GM12878 (cell line): ENCODE results near the gene MBOAT7. TPM values are rescaled to one million over a fixed set of nuclear protein-coding genes. Genes with fewer than 3 reads are reported as not detected.
A peak's percentile ranks its signal among the peaks of the same experiment; 100 is the strongest.

Experiments
- BCL3 ChIP-seq: IDR thresholded peaks from 2 replicates; pipeline ENCODE4 v1.6.1; 2011; ENCODE audit warnings: borderline replicate concordance, low read depth, mild to moderate bottlenecking, moderate library complexity, low read length; ENCODE audit not compliant: insufficient read depth, poor library complexity, severe bottlenecking
- BHLHE40 ChIP-seq, 2 experiments: fragments of 450-650 bp in 1 of 2; IDR thresholded peaks; 2 replicates each; pipeline ENCODE4 v1.6.1; 2011 to 2017; ENCODE audit warnings: low read depth in 2 of 2, borderline replicate concordance in 1 of 2, improper control_type of control experiment in 1 of 2, low read length in 1 of 2, mild to moderate bottlenecking in 1 of 2
- CTCF ChIP-seq, 3 experiments: IDR thresholded peaks in 2 of 3; conservative IDR thresholded peaks in 1 of 3; 2 replicates each; pipeline ENCODE4 v1.5.1; 2011; ENCODE audit warnings: low read depth in 3 of 3, low read length in 3 of 3, mild to moderate bottlenecking in 3 of 3, control low read depth in 2 of 3, moderate library complexity in 2 of 3, inconsistent platforms in 1 of 3, mixed read lengths in 1 of 3; ENCODE audit not compliant: control insufficient read depth in 2 of 3, insufficient read depth in 1 of 3; ENCODE audit errors: extremely low read depth in 1 of 3
- DPF2 ChIP-seq: fragments of 450-650 bp; IDR thresholded peaks from 2 replicates; pipeline ENCODE4 v1.6.1; 2017; ENCODE audit warnings: mild to moderate bottlenecking
- KAT2A ChIP-seq: conservative IDR thresholded peaks from 2 replicates; pipeline ENCODE4 v1.6.1; 2011; ENCODE audit warnings: low read depth, low read length; ENCODE audit not compliant: control insufficient read depth
- MLLT1 ChIP-seq: fragments of 450-650 bp; IDR thresholded peaks from 2 replicates; pipeline ENCODE4 v1.6.1; 2016; ENCODE audit warnings: mild to moderate bottlenecking
- MTA3 ChIP-seq: IDR thresholded peaks from 2 replicates; pipeline ENCODE4 v1.6.1; 2012; ENCODE audit warnings: low read length, inconsistent platforms, borderline replicate concordance
- POLR2A ChIP-seq: IDR thresholded peaks from 2 replicates; pipeline ENCODE4 v1.6.1; 2011; ENCODE audit warnings: low read depth, mild to moderate bottlenecking, low read length
- RUNX3 ChIP-seq: IDR thresholded peaks from 2 replicates; pipeline ENCODE4 v1.6.1; 2012; ENCODE audit warnings: low read length, inconsistent platforms
- SMARCA5 ChIP-seq: fragments of 450-650 bp; IDR thresholded peaks from 2 replicates; pipeline ENCODE4 v1.6.1; 2017; ENCODE audit warnings: mild to moderate bottlenecking
- TCF7 ChIP-seq: IDR thresholded peaks from 2 replicates; pipeline ENCODE4 v1.6.1; 2014; ENCODE audit warnings: antibody characterized with exemption, borderline replicate concordance
- ZBTB40 ChIP-seq: fragments of 450-650 bp; IDR thresholded peaks from 2 replicates; pipeline ENCODE4 v1.6.1; 2016; ENCODE audit warnings: mild to moderate bottlenecking, moderate library complexity, borderline replicate concordance
- ZNF384 ChIP-seq: IDR thresholded peaks from 2 replicates; pipeline ENCODE4 v1.6.1; 2012; ENCODE audit warnings: low read depth, mild to moderate bottlenecking, low read length, improper control_type of control experiment, borderline replicate concordance
- ZNF592 ChIP-seq: fragments of 450-650 bp; IDR thresholded peaks from 2 replicates; pipeline ENCODE4 v1.6.1; 2017; ENCODE audit warnings: mild to moderate bottlenecking, moderate library complexity
- polyA plus RNA-seq, 11 experiments: library from polyadenylated mRNA; depleted of rRNA in 4 of 11; unstranded in 6 of 11; stranded (reverse) in 5 of 11; fragments of >200 nt; fragmentation: Nextera tagmentation in 4 of 11; fragmentation: Illumina TruSeq in 1 of 11; extraction: Ambion mirVana in 4 of 11; extraction: Trizol in 1 of 11; gene quantifications; 1 replicate in 1 of 11; 2 replicates in 10 of 11; pipeline versions ENCODE4 v1.2.1 to v1.2.3, GENCODE V29; 2011 to 2016; ENCODE audit warnings: inconsistent platforms in 2 of 11, missing spikeins in 2 of 11, low read depth in 1 of 11
- total RNA-seq, 4 experiments: library from RNA; depleted of rRNA in 3 of 4; stranded (reverse); fragments of >200 nt in 3 of 4; fragmentation: Illumina TruSeq in 1 of 4; extraction: Trizol in 1 of 4; gene quantifications; 2 replicates each; pipeline versions ENCODE4 v1.2.1 to v1.2.3, GENCODE V29; 2013 to 2021

The MBOAT7 gene
- total and polyA plus RNA-seq, 10 of the 15 experiments (the other 5 are each of a cell fraction or from before 2014, with no cell fraction given), result 0.69 to 44.5 (median 21.7) TPM

- peak; percentile 40; the same call in 1 of the 2 replicates for TF ChIP-seq MLLT1
- peak; percentile 90 for TF ChIP-seq POLR2A
- peak; percentile 25; the same call in 1 of the 2 replicates for TF ChIP-seq RUNX3
- no peak for TF ChIP-seq ZBTB40
- peak; percentile 44; the same call in 1 of the 2 replicates for TF ChIP-seq SMARCA5
- TF ChIP-seq MTA3, result no peak
- no peak for TF ChIP-seq TCF7
- TF ChIP-seq DPF2, result 0 out of 2 replicates have a peak, but pooled peaks have one; percentile 11
- TF ChIP-seq CTCF (IDR thresholded peaks at IDR 0.05 in 2 of 3, conservative IDR thresholded peaks at IDR 0.05 in 1 of 3; ENCODE audit: control insufficient read depth in 2 of 3, extremely low read depth in 1 of 3, insufficient read depth in 1 of 3, low read depth in 3 of 3, low read length in 3 of 3), result no peak
- TF ChIP-seq ZNF384, result no peak
- TF ChIP-seq KAT2A, result no peak
- TF ChIP-seq BHLHE40 (IDR thresholded peaks at IDR 0.05; ENCODE audit: borderline replicate concordance in 1 of 2, low read depth in 2 of 2, low read length in 1 of 2), result 0 out of 4 replicates have a peak, but pooled peaks of 1 of the 2 experiments have one; percentile 39
- no peak for TF ChIP-seq BCL3
- no peak for TF ChIP-seq ZNF592
Observed at GRCh38 chr19:54189735-54190502, 539 bp upstream of the MBOAT7 start (continued).
